GM23338 (cell line): Measurements from ENCODE around the gene LAMTOR5.

Experiments used
- CREB1 ChIP-seq: fragments of 250-450 bp; sonication (Bioruptor Pico); IDR thresholded peaks from 2 replicates; pipeline ENCODE4 v1.5.0; 2020; ENCODE audit warnings: low read depth, mild to moderate bottlenecking, moderate library complexity
- EZH2 ChIP-seq: fragments of 200-600 bp; sonication (generic); IDR thresholded peaks from one replicate; pipeline ENCODE4 v1.8.0; 2017; ENCODE audit warnings: antibody characterized with exemption, mild to moderate bottlenecking, low read depth; ENCODE audit not compliant: unreplicated experiment
- EZH2phosphoT487 ChIP-seq: fragments of 200-600 bp; sonication (generic); IDR thresholded peaks from one replicate; pipeline ENCODE4 v1.8.1; 2018; ENCODE audit warnings: antibody characterized with exemption; ENCODE audit not compliant: unreplicated experiment
- JUNB ChIP-seq: IDR thresholded peaks from one replicate; pipeline ENCODE4 v1.6.1; 2016; ENCODE audit warnings: antibody characterized with exemption; ENCODE audit not compliant: unreplicated experiment
- NANOG ChIP-seq: IDR thresholded peaks from 2 replicates; pipeline ENCODE4 v1.6.1; 2016; ENCODE audit warnings: antibody characterized with exemption, borderline replicate concordance
- POLR2AphosphoS5 ChIP-seq: IDR thresholded peaks from 2 replicates; pipeline ENCODE4 v1.6.1; 2016; ENCODE audit warnings: antibody characterized with exemption, low read depth
- STAT1 ChIP-seq: IDR thresholded peaks from one replicate; pipeline ENCODE4 v1.6.1; 2016; ENCODE audit warnings: antibody characterized with exemption; ENCODE audit not compliant: unreplicated experiment
- ZNF114 ChIP-seq: fragments of 250-450 bp; sonication (Bioruptor Pico); IDR thresholded peaks from 2 replicates; pipeline ENCODE4 v1.5.0; 2020; ENCODE audit warnings: mild to moderate bottlenecking, moderate library complexity
- TF ChIP-seq, protein P1 (sequence below), 2 experiments: fragments of 200-600 bp in 1 of 2; sonication (generic) in 1 of 2; conservative IDR thresholded peaks; 2 replicates each; pipeline versions ENCODE4 v1.5.1 to v1.6.1; 2016 to 2017; ENCODE audit warnings: antibody characterized with exemption in 2 of 2, low read depth in 2 of 2, mild to moderate bottlenecking in 2 of 2, moderate library complexity in 1 of 2
- TF ChIP-seq, protein P2 (sequence below): IDR thresholded peaks from one replicate; pipeline ENCODE4 v1.6.1; 2018; ENCODE audit warnings: antibody characterized with exemption; ENCODE audit not compliant: unreplicated experiment
- TF ChIP-seq, protein P3 (sequence below): IDR thresholded peaks from 2 replicates; pipeline ENCODE4 v1.6.1; 2016; ENCODE audit warnings: antibody characterized with exemption

DNA sequence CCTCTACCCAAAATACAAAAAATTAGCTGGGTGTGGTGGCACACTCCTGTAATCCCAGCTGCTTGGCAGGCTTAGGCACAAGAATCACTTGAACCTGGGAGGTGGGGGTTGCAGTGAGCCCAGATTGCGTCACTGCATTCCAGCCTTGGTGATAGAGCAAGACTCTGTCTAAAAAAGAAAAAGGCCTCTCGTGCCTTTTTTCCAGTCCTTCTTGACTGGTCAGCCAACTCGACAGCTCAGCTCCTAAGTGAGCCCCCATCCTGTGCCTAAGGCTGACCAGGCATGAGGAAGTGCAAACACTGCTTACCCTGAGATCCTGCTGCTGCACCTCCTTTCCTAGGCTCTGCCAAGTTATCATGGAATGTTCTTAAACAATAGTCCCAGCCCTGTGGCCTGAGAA, 33.4 kb upstream of the LAMTOR5 start:
- no peak for TF ChIP-seq POLR2AphosphoS5
- TF ChIP-seq, protein P1, sequence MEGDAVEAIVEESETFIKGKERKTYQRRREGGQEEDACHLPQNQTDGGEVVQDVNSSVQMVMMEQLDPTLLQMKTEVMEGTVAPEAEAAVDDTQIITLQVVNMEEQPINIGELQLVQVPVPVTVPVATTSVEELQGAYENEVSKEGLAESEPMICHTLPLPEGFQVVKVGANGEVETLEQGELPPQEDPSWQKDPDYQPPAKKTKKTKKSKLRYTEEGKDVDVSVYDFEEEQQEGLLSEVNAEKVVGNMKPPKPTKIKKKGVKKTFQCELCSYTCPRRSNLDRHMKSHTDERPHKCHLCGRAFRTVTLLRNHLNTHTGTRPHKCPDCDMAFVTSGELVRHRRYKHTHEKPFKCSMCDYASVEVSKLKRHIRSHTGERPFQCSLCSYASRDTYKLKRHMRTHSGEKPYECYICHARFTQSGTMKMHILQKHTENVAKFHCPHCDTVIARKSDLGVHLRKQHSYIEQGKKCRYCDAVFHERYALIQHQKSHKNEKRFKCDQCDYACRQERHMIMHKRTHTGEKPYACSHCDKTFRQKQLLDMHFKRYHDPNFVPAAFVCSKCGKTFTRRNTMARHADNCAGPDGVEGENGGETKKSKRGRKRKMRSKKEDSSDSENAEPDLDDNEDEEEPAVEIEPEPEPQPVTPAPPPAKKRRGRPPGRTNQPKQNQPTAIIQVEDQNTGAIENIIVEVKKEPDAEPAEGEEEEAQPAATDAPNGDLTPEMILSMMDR (conservative IDR thresholded peaks at IDR 0.05; ENCODE audit: low read depth in 2 of 2), result no peak
- TF ChIP-seq EZH2, result no peak
- TF ChIP-seq, protein P2, sequence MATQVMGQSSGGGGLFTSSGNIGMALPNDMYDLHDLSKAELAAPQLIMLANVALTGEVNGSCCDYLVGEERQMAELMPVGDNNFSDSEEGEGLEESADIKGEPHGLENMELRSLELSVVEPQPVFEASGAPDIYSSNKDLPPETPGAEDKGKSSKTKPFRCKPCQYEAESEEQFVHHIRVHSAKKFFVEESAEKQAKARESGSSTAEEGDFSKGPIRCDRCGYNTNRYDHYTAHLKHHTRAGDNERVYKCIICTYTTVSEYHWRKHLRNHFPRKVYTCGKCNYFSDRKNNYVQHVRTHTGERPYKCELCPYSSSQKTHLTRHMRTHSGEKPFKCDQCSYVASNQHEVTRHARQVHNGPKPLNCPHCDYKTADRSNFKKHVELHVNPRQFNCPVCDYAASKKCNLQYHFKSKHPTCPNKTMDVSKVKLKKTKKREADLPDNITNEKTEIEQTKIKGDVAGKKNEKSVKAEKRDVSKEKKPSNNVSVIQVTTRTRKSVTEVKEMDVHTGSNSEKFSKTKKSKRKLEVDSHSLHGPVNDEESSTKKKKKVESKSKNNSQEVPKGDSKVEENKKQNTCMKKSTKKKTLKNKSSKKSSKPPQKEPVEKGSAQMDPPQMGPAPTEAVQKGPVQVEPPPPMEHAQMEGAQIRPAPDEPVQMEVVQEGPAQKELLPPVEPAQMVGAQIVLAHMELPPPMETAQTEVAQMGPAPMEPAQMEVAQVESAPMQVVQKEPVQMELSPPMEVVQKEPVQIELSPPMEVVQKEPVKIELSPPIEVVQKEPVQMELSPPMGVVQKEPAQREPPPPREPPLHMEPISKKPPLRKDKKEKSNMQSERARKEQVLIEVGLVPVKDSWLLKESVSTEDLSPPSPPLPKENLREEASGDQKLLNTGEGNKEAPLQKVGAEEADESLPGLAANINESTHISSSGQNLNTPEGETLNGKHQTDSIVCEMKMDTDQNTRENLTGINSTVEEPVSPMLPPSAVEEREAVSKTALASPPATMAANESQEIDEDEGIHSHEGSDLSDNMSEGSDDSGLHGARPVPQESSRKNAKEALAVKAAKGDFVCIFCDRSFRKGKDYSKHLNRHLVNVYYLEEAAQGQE, result no peak
- TF ChIP-seq, protein P3, sequence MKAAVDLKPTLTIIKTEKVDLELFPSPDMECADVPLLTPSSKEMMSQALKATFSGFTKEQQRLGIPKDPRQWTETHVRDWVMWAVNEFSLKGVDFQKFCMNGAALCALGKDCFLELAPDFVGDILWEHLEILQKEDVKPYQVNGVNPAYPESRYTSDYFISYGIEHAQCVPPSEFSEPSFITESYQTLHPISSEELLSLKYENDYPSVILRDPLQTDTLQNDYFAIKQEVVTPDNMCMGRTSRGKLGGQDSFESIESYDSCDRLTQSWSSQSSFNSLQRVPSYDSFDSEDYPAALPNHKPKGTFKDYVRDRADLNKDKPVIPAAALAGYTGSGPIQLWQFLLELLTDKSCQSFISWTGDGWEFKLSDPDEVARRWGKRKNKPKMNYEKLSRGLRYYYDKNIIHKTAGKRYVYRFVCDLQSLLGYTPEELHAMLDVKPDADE, result no peak
- no peak for TF ChIP-seq JUNB
- no peak for TF ChIP-seq CREB1 (CRISPR knock-in tag)
- no peak for TF ChIP-seq EZH2phosphoT487
- TF ChIP-seq STAT1, result no peak
- no peak for TF ChIP-seq NANOG
- no peak for TF ChIP-seq ZNF114 (CRISPR knock-in tag)
